Fibroblast of the aortic adventitia (primary cell): Measurements from ENCODE around the gene SPOPL. TPM values are rescaled to one million over a fixed set of nuclear protein-coding genes. Genes with fewer than 3 reads are reported as not detected.

Experiments used
- DNase-seq: peaks from one replicate; pipeline ENCODE4 v3.0.0-alpha.2; 2010; ENCODE audit warnings: low read depth
- H3K4me3 ChIP-seq: 2 replicates; pipeline ENCODE4 v1.5.1; 2011; ENCODE audit warnings: low read depth, mild to moderate bottlenecking, control low read depth, low read length, moderate library complexity
- CTCF ChIP-seq: IDR thresholded peaks from 2 replicates; pipeline ENCODE4 v1.5.1; 2011; ENCODE audit warnings: mild to moderate bottlenecking, low read length, control low read depth, inconsistent platforms; ENCODE audit not compliant: insufficient read depth
- total RNA-seq: library from RNA; depleted of rRNA; stranded (reverse); fragments of >200 nt; gene quantifications from 2 replicates; pipeline ENCODE4 v1.2.3, GENCODE V29; 2012; ENCODE audit warnings: low replicate concordance

The SPOPL gene
- total RNA-seq, 1 donor = 18.4 TPM

- DNase-seq = no peak
- no peak overlapping the region for H3K4me3 ChIP-seq
- no peak for TF ChIP-seq CTCF
Measured at GRCh38 chr2:138507267-138507666, 5.7 kb downstream of the SPOPL start.

- TF ChIP-seq CTCF = no peak
- no peak for DNase-seq
- no peak overlapping the region for H3K4me3 ChIP-seq
Measured at GRCh38 chr2:138510319-138510718, 8.7 kb downstream of the SPOPL start.

- no peak for TF ChIP-seq CTCF
Measured at GRCh38 chr2:138512672-138513071, 11.1 kb downstream of the SPOPL start.

GRCh38 chr2:138514173-138514572 lies 12.6 kb downstream of the SPOPL start:
- DNase-seq = no peak
- TF ChIP-seq CTCF = no peak
- H3K4me3 ChIP-seq = no peak overlapping the region

More at GRCh38 chr2:138512672-138513071, 11.1 kb downstream of the SPOPL start:
- no peak for DNase-seq
- H3K4me3 ChIP-seq = no peak overlapping the region

- TF ChIP-seq CTCF = no peak
- no peak overlapping the region for H3K4me3 ChIP-seq
- no peak for DNase-seq
Measured at GRCh38 chr2:138515092-138515491, 13.5 kb downstream of the SPOPL start.

- no peak overlapping the region for H3K4me3 ChIP-seq
- DNase-seq = no peak
- no peak for TF ChIP-seq CTCF
Measured at GRCh38 chr2:138516030-138516704, 14.6 kb downstream of the SPOPL start.

GRCh38 chr2:138518860-138519259 lies 17.3 kb downstream of the SPOPL start:
- no peak overlapping the region for H3K4me3 ChIP-seq
- DNase-seq = no peak
- TF ChIP-seq CTCF = no peak
